ENCODE measurements around the gene SCARB1.
"Not testable (repeated sequence)": the region's sequence is repeated elsewhere in the genome, so short reads cannot be mapped to it uniquely, and the experiment has no call there.

SCARB1 gene, protein sequence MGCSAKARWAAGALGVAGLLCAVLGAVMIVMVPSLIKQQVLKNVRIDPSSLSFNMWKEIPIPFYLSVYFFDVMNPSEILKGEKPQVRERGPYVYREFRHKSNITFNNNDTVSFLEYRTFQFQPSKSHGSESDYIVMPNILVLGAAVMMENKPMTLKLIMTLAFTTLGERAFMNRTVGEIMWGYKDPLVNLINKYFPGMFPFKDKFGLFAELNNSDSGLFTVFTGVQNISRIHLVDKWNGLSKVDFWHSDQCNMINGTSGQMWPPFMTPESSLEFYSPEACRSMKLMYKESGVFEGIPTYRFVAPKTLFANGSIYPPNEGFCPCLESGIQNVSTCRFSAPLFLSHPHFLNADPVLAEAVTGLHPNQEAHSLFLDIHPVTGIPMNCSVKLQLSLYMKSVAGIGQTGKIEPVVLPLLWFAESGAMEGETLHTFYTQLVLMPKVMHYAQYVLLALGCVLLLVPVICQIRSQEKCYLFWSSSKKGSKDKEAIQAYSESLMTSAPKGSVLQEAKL

GRCh38 chr12:124863416-124864325 is at the start of gene SCARB1:
Gene SCARB1 (minus strand): TSS chr12:124863864. CDS start chr12:124863720, 144 bp downstream.
- peak within 1 kb of the TSS; percentile 82 for H3K9ac ChIP-seq (ENCODE audit: low read depth, low read length)
- peaks cover 7% of the 10 kb centered on the region; the same call in 1 of the 2 replicates for H3K4me1 ChIP-seq (ENCODE audit: insufficient read depth, low read length)
- peaks cover 4% of the 10 kb centered on the region for H3K36me3 ChIP-seq (ENCODE audit: insufficient read depth, low read length)
- no peaks in the 10 kb centered on the region for H3K9me3 ChIP-seq (ENCODE audit: control insufficient read depth, insufficient read depth, low read length)

- H3K9me3 ChIP-seq (ENCODE audit: control insufficient read depth, insufficient read depth, low read length); H3K9ac ChIP-seq (ENCODE audit: low read depth, low read length): not testable (repeated sequence)
- peaks cover 16% of the 10 kb centered on the region for H3K36me3 ChIP-seq (ENCODE audit: insufficient read depth, low read length)
- peaks cover 13% of the 10 kb centered on the region for H3K4me1 ChIP-seq (ENCODE audit: insufficient read depth, low read length)
These were observed 49.0 kb upstream of the SCARB1 start for GRCh38 chr12:124912529-124913287.

DNA sequence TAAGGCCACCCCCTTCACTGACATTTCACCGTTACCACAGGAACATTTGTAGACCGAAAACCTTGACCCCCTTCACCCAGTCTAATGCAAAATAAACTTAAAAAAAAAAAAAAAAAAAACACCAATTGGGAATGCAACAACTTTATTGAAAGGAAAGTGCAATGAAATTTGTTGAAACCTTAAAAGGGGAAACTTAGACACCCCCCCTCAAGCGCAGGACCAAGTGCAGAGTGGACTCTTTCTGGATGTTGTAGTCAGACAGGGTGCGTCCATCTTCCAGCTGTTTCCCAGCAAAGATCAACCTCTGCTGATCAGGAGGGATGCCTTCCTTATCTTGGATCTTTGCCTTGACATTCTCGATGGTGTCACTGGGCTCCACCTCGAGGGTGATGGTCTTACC is 47.9 kb upstream of the SCARB1 start:
- not testable (repeated sequence) for H3K9me3 ChIP-seq (ENCODE audit: control insufficient read depth, insufficient read depth, low read length); H3K4me1 ChIP-seq (ENCODE audit: insufficient read depth, low read length)
- H3K36me3 ChIP-seq (ENCODE audit: insufficient read depth, low read length): peaks cover 16% of the 10 kb centered on the region
- H3K9ac ChIP-seq (ENCODE audit: low read depth, low read length): peak overlapping the region; percentile 13; the same call in 1 of the 2 replicates

- Histone ChIP-seq H3K9ac (ENCODE audit: low read depth, low read length) (peak overlapping the region; percentile 13; the same call in 1 of the 2 replicates), H3K9me3 (ENCODE audit: control insufficient read depth, insufficient read depth, low read length) (no peaks in the 10 kb centered on the region), H3K36me3 (ENCODE audit: insufficient read depth, low read length) (peaks cover 16% of the 10 kb centered on the region), H3K4me1 (ENCODE audit: insufficient read depth, low read length) (0 out of 2 replicates have a peak, but pooled peaks cover 8% of the 10 kb centered on the region)
These were observed 47.2 kb upstream of the SCARB1 start for GRCh38 chr12:124910561-124911478.

GRCh38 chr12:124909831-124910560 is 46.3 kb upstream of the SCARB1 start:
- H3K9ac ChIP-seq (ENCODE audit: low read depth, low read length): no peak overlapping the region
- H3K9me3 ChIP-seq (ENCODE audit: control insufficient read depth, insufficient read depth, low read length): no peaks in the 10 kb centered on the region
- H3K36me3 ChIP-seq (ENCODE audit: insufficient read depth, low read length): peaks cover 16% of the 10 kb centered on the region
- 0 out of 2 replicates have a peak, but pooled peaks cover 8% of the 10 kb centered on the region for H3K4me1 ChIP-seq (ENCODE audit: insufficient read depth, low read length)

- Histone ChIP-seq H3K4me1 (ENCODE audit: insufficient read depth, low read length) (peaks cover 14% of the 10 kb centered on the region), H3K9me3 (ENCODE audit: control insufficient read depth, insufficient read depth, low read length) (no peaks in the 10 kb centered on the region), H3K9ac (ENCODE audit: low read depth, low read length) (no peak overlapping the region), H3K36me3 (ENCODE audit: insufficient read depth, low read length) (peaks cover 10% of the 10 kb centered on the region)
These were observed 43.1 kb upstream of the SCARB1 start for GRCh38 chr12:124906606-124907261.

GRCh38 chr12:124904306-124905098 is 40.8 kb upstream of the SCARB1 start:
- H3K4me1 ChIP-seq (ENCODE audit: insufficient read depth, low read length): peaks cover 6% of the 10 kb centered on the region
- H3K9me3 ChIP-seq (ENCODE audit: control insufficient read depth, insufficient read depth, low read length): no peaks in the 10 kb centered on the region
- peak overlapping the region; percentile 34; the same call in 1 of the 2 replicates for H3K9ac ChIP-seq (ENCODE audit: low read depth, low read length)
- H3K36me3 ChIP-seq (ENCODE audit: insufficient read depth, low read length): no peaks in the 10 kb centered on the region

DNA sequence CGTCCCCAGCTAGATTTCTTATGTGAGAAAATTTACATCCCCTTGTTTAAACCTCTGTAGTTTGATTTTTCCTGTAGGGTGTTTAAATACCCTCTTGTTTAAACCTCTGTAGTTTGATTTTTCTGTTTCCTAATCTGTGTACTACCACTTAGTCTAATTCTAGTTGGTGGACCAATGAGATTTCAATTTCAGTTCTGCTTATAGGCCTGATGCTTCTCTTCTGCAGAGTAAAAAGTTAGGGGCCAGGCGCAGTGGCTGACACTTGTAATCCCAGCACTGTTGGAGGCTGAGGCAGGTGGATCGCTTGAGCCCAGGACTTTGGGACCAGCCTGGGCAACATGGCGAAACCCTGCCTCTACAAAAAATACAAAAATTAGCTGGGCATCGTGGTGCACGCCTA is 39.3 kb upstream of the SCARB1 start:
- H3K4me1 ChIP-seq (ENCODE audit: insufficient read depth, low read length): peaks cover 10% of the 10 kb centered on the region
- no peaks in the 10 kb centered on the region for H3K9me3 ChIP-seq (ENCODE audit: control insufficient read depth, insufficient read depth, low read length)
- H3K9ac ChIP-seq (ENCODE audit: low read depth, low read length): no peak overlapping the region
- no peaks in the 10 kb centered on the region for H3K36me3 ChIP-seq (ENCODE audit: insufficient read depth, low read length)

- Histone ChIP-seq H3K36me3 (ENCODE audit: insufficient read depth, low read length) (no peaks in the 10 kb centered on the region), H3K9me3 (ENCODE audit: control insufficient read depth, insufficient read depth, low read length) (no peaks in the 10 kb centered on the region), H3K4me1 (ENCODE audit: insufficient read depth, low read length) (peaks cover 10% of the 10 kb centered on the region), H3K9ac (ENCODE audit: low read depth, low read length) (no peak overlapping the region)
These were observed 37.3 kb upstream of the SCARB1 start for GRCh38 chr12:124901003-124901402.

DNA sequence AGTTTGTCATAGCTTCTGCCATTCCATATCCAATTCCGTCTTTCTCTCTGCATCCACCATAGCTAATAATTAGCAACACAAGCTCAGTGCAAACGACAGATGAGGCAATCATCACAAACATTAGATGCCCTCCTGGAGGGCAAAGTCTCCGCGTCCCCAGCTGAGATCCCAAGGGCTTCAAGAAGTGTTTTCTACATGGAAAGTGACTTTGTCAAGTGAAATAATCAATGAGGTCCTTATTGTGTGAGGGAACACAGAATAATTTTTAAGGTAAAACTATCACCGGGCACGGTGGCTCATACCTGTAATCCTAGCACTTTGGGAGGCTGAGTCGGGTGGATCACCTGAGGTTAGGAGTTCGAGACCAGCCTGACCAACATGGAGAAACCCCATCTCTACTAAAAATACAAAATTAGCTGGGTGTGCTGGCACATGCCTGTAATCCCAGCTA is 36.7 kb upstream of the SCARB1 start:
- not testable (repeated sequence) for H3K36me3 ChIP-seq (ENCODE audit: insufficient read depth, low read length); H3K9ac ChIP-seq (ENCODE audit: low read depth, low read length); H3K4me1 ChIP-seq (ENCODE audit: insufficient read depth, low read length); H3K9me3 ChIP-seq (ENCODE audit: control insufficient read depth, insufficient read depth, low read length)

DNA sequence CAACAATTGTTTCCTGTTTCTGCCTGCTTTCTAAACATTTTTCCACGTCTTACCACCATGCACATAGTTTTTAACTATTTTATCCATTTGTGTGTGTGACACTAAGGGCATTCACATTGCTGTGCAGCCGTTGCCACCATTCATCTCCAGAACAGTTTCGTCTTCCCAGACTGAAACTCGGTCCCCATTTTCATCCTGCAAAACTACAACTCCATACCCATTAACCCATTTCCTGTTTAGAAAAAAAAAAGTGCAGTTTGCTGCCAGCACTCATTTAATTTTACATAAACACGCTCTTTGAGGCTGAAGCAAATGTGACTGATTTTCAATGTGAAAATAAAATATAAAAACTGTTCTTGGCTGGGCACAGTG is 35.2 kb upstream of the SCARB1 start:
- Histone ChIP-seq H3K9me3 (ENCODE audit: control insufficient read depth, insufficient read depth, low read length) (no peaks in the 10 kb centered on the region), H3K9ac (ENCODE audit: low read depth, low read length) (no peak overlapping the region), H3K36me3 (ENCODE audit: insufficient read depth, low read length) (no peaks in the 10 kb centered on the region), H3K4me1 (ENCODE audit: insufficient read depth, low read length) (peaks cover 4% of the 10 kb centered on the region; the same call in 1 of the 2 replicates)

Measured in ES-I3 (cell line).